HEK293T (cell line): ENCODE data around the gene CEACAM4.
"Not testable (repeated sequence)": the region's sequence is repeated elsewhere in the genome, so short reads cannot be mapped to it uniquely, and the experiment has no call there.

Experiments
- CTCF ChIA-PET: fragments of 350-600 bp; formaldehyde crosslinking; extraction: SDS; loops from one replicate; lab custom pipeline; 2021; ENCODE audit warnings: antibody characterized with exemption, inconsistent platforms; lab: Yijun Ruan, JAX
- POLR2A ChIA-PET: fragments of 350-600 bp; formaldehyde crosslinking; extraction: SDS; loops from one replicate; lab custom pipeline; 2020; ENCODE audit warnings: antibody characterized with exemption, inconsistent platforms; lab: Yijun Ruan, JAX
- DNase-seq: peaks from one replicate; pipeline ENCODE4 v3.0.0; 2012; ENCODE audit warnings: mixed read lengths; ENCODE audit errors: extremely low spot score
- ARNT ChIP-seq: fragments of 450-650 bp; IDR thresholded peaks from 2 replicates; pipeline ENCODE4 v1.6.1; 2017; ENCODE audit warnings: mild to moderate bottlenecking
- BHLHE40 ChIP-seq: fragments of 450-650 bp; IDR thresholded peaks from 2 replicates; pipeline ENCODE4 v1.6.1; 2016; ENCODE audit warnings: mild to moderate bottlenecking, moderate library complexity, borderline replicate concordance
- CTBP1 ChIP-seq: fragments of 450-650 bp; IDR thresholded peaks from 2 replicates; pipeline ENCODE4 v1.6.1; 2016; ENCODE audit warnings: borderline replicate concordance
- ELF4 ChIP-seq: fragments of 450-650 bp; IDR thresholded peaks from 2 replicates; pipeline ENCODE4 v1.6.1; 2017; ENCODE audit warnings: antibody characterized with exemption
- FOXA1 ChIP-seq: fragments of 450-650 bp; IDR thresholded peaks from 2 replicates; pipeline ENCODE4 v1.6.1; 2016; ENCODE audit warnings: mild to moderate bottlenecking
- FOXK2 ChIP-seq: fragments of 450-650 bp; IDR thresholded peaks from 2 replicates; pipeline ENCODE4 v1.6.1; 2016; ENCODE audit warnings: mild to moderate bottlenecking
- FOXM1 ChIP-seq: fragments of 450-650 bp; IDR thresholded peaks from 2 replicates; pipeline ENCODE4 v1.6.1; 2017; ENCODE audit warnings: mild to moderate bottlenecking, borderline replicate concordance
- HDGF ChIP-seq: fragments of 450-650 bp; IDR thresholded peaks from 2 replicates; pipeline ENCODE4 v1.6.1; 2017; ENCODE audit warnings: antibody characterized with exemption, borderline replicate concordance
- L3MBTL2 ChIP-seq: fragments of 450-650 bp; conservative IDR thresholded peaks from 2 replicates; pipeline ENCODE4 v1.6.1; 2016; ENCODE audit warnings: mild to moderate bottlenecking
- LEF1 ChIP-seq: fragments of 450-650 bp; IDR thresholded peaks from 2 replicates; pipeline ENCODE4 v1.6.1; 2017; ENCODE audit warnings: mild to moderate bottlenecking, borderline replicate concordance
- NFRKB ChIP-seq: fragments of 450-650 bp; IDR thresholded peaks from 2 replicates; pipeline ENCODE4 v1.6.1; 2016; ENCODE audit warnings: mild to moderate bottlenecking, moderate library complexity
- PKNOX1 ChIP-seq: fragments of 450-650 bp; IDR thresholded peaks from 2 replicates; pipeline ENCODE4 v1.6.1; 2016
- SP1 ChIP-seq: fragments of 450-650 bp; IDR thresholded peaks from 2 replicates; pipeline ENCODE4 v1.6.1; 2017
- SUZ12 ChIP-seq: fragments of 450-650 bp; IDR thresholded peaks from 2 replicates; pipeline ENCODE4 v1.6.1; 2016; ENCODE audit warnings: mild to moderate bottlenecking
- TARDBP ChIP-seq: fragments of 450-650 bp; IDR thresholded peaks from 2 replicates; pipeline ENCODE4 v1.6.1; 2016
- ZNF384 ChIP-seq: fragments of 450-650 bp; IDR thresholded peaks from 2 replicates; pipeline ENCODE4 v1.6.1; 2016

Gene CEACAM4

DNA sequence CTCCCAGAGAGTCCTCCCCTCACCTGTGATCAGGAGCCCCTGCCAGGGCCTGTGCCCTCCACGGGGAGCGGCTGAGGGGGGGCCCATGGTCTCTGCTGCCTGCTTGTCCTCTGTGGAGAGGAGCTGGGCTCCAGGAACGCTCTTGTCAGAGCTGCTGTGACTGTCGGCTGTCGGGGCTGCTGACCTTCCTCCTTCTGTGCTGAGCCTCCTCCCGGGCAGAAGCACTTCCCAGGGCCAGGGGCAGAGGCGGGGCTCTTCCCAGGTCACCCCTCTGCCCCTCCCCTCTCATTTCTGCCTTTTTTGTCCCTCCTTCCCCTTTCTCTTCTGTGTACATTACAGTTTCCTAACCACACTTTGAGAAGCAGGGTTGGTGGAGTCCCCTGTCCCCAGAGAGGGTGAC, at the start of gene CEACAM4:
Gene CEACAM4, minus strand, starts transcription at position 198 of the 400 bp plus-strand sequence. Its CDS starts 111 bp downstream, at position 87.
- CTCF ChIA-PET = no interaction called here
- TF ChIP-seq ZNF384 = no peak
- no peak for TF ChIP-seq ELF4
- no peak for TF ChIP-seq HDGF
- no peak for TF ChIP-seq FOXM1
- no peak for TF ChIP-seq PKNOX1
- no peak for TF ChIP-seq L3MBTL2
- no peak for TF ChIP-seq FOXA1
- no peak for TF ChIP-seq ARNT
- TF ChIP-seq BHLHE40 = no peak
- no peak for TF ChIP-seq NFRKB
- TF ChIP-seq SUZ12 = no peak
- no peak for TF ChIP-seq TARDBP
- TF ChIP-seq LEF1 = no peak
- TF ChIP-seq CTBP1 = no peak
- POLR2A ChIA-PET = no interaction called here
- DNase-seq = no peak

- ChIA-PET CTCF (no interaction called here), POLR2A (no interaction called here)
Measured at GRCh38 chr19:41671486-41671885, 44.6 kb upstream of the CEACAM4 start.

GRCh38 chr19:41670755-41671154, 43.9 kb upstream of the CEACAM4 start:
- ChIA-PET POLR2A (no interaction called here), CTCF (no interaction called here)
- no peak for TF ChIP-seq ZNF384
- DNase-seq = no peak

More at GRCh38 chr19:41671486-41671885, 44.6 kb upstream of the CEACAM4 start:
- DNase-seq = no peak
- TF ChIP-seq PKNOX1 = no peak
- TF ChIP-seq BHLHE40 = no peak
- TF ChIP-seq SP1 = no peak
- TF ChIP-seq FOXM1 = no peak
- no peak for TF ChIP-seq ARNT
- TF ChIP-seq HDGF = no peak
- no peak for TF ChIP-seq L3MBTL2
- no peak for TF ChIP-seq ELF4
- no peak for TF ChIP-seq FOXK2
- TF ChIP-seq FOXA1 = no peak
- no peak for TF ChIP-seq CTBP1

- TF ChIP-seq ARNT (no peak), PKNOX1 (no peak), CTBP1 (no peak), LEF1 (no peak), FOXK2 (no peak), FOXM1 (no peak), TARDBP (no peak), NFRKB (no peak), ELF4 (no peak), BHLHE40 (no peak), L3MBTL2 (no peak)
- no peak for DNase-seq
- POLR2A ChIA-PET = no interaction called here
- CTCF ChIA-PET = no interaction called here
Measured at GRCh38 chr19:41668315-41668714, 41.4 kb upstream of the CEACAM4 start.

DNA sequence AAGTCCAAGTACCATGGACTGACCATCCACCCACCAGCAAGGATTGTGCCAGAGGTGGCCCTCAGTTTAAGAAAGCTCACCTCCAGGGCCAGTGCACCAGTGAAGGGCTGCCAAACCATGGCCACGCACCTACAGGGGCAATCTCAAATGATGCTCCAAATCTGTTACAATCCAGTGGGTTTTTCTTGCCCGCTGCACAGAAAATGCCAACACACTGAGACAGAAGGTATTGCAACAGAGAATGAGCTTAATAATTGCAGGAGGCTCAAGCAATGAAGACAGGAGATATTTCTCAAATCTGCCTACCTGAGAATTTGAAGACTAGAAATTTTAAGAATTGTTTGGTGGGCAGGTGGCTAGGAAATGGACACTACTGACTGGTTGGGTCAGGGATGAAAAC, 39.2 kb upstream of the CEACAM4 start:
- DNase-seq = no peak
- ChIA-PET POLR2A (no interaction called here), CTCF (no interaction called here)
- TF ChIP-seq ELF4 = no peak
- no peak for TF ChIP-seq TARDBP
- TF ChIP-seq SUZ12 = no peak
- no peak for TF ChIP-seq BHLHE40
- no peak for TF ChIP-seq NFRKB
- TF ChIP-seq ZNF384 = no peak
- no peak for TF ChIP-seq PKNOX1
- no peak for TF ChIP-seq LEF1
- no peak for TF ChIP-seq FOXA1
- no peak for TF ChIP-seq HDGF
- TF ChIP-seq SP1 = no peak
- no peak for TF ChIP-seq ARNT
- TF ChIP-seq FOXM1 = no peak
- TF ChIP-seq CTBP1 = no peak
- TF ChIP-seq FOXK2 = no peak
- TF ChIP-seq L3MBTL2 = no peak

DNA sequence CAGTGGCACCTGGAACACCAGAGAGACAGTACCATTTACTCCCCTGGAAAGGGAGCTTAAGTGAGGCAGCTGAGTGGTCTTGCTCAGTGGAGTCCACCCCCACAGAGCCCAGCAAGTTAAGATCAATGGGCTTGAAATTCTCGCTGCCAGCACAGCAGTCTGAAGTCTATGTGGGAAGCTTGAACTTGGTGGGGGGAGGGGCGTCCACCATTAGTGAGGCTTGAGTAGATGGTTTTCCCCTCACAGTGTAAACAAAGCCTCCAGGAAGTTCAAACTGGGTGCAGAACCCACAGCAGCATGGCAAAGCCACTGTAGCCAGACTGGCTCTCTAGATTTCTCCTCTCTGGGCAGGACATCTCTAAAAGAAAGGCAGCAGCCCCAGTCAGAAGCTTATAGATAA, 30.3 kb upstream of the CEACAM4 start:
- DNase-seq = no peak
- CTCF ChIA-PET = interaction anchor here (0.6 to 1.2 kb wide), 2 partner anchors 15 to 162 kb away, joined by 3 to 6 read pairs; no protein-coding TSS in a partner anchor
- POLR2A ChIA-PET = no interaction called here
- no peak for TF ChIP-seq FOXA1
- no peak for TF ChIP-seq TARDBP
- no peak for TF ChIP-seq BHLHE40
- TF ChIP-seq SP1 = no peak

DNA sequence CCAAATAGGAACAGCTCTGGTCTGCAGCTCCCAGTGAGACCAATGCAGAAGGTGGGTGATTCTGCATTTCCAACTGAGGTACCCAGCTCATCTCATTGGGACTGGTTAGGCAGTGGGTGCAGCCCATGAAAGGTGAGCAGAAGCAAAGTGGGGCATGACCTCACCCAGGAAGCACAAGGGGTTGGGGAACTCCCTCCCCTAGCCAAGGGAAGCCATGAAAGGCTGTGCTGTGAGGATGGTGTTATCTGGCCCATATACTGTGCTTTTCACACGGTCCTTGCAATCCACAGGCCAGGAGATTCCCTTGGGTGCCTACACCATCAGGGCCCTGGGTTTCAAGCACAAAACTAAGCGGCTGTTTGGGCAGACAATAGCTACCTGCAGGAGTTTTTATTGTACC, 29.9 kb upstream of the CEACAM4 start:
- DNase-seq, POLR2A ChIA-PET: not testable (repeated sequence)
- CTCF ChIA-PET = interaction anchor here (0.6 to 1.2 kb wide), 2 partner anchors 15 to 162 kb away, joined by 3 to 6 read pairs; no protein-coding TSS in a partner anchor
